A673 (cell line): ENCODE data around the gene SIT1. TPM values are rescaled to one million over a fixed set of nuclear protein-coding genes. Genes with fewer than 3 reads are reported as not detected.

ENCODE experiments used
- BruUV-seq: library from RNA; stranded (reverse); fragments of 400-500 nt; replicated peaks from 2 replicates; lab custom pipeline; 2021; lab: Mats Ljungman, UMichigan
- CTCF ChIA-PET: fragments of 300-600 bp; sonication (Branson Sonifier 250); formaldehyde crosslinking; loops from one replicate; lab custom pipeline; 2022; ENCODE audit warnings: antibody characterized with exemption; lab: Charles Lee
- POLR2A ChIA-PET: fragments of 300-600 bp; sonication (Branson Sonifier 250); formaldehyde crosslinking; loops from one replicate; lab custom pipeline; 2022; ENCODE audit warnings: antibody characterized with exemption; ENCODE audit not compliant: low non-redundant PET; lab: Charles Lee
- DNase-seq: peaks from one replicate; pipeline ENCODE4 v3.0.0-alpha.2; 2015; ENCODE audit warnings: low spot score
- H3K27ac ChIP-seq: fragments of 200-600 bp; sonication (generic); 2 replicates; pipeline ENCODE4 v1.5.1; 2016; ENCODE audit warnings: mixed run types, low read depth, mild to moderate bottlenecking, mixed read lengths, antibody characterized with exemption, low read length; ENCODE audit not compliant: poor library complexity, severe bottlenecking
- H3K27me3 ChIP-seq: fragments of 200-600 bp; sonication (generic); replicated peaks from 2 replicates; pipeline ENCODE4 v1.6.1; 2017; ENCODE audit warnings: mixed run types, low read depth, mild to moderate bottlenecking, mixed read lengths, antibody characterized with exemption, low read length; ENCODE audit not compliant: insufficient read depth, poor library complexity
- H3K36me3 ChIP-seq: fragments of 200-600 bp; sonication (generic); 2 replicates; pipeline ENCODE4 v1.6.1; 2016; ENCODE audit warnings: mixed run types, mild to moderate bottlenecking, mixed read lengths, antibody characterized with exemption, low read length; ENCODE audit not compliant: insufficient read depth, poor library complexity, severe bottlenecking
- H3K4me1 ChIP-seq: fragments of 200-600 bp; sonication (generic); 2 replicates; pipeline ENCODE4 v1.6.1; 2017; ENCODE audit warnings: mixed run types, mild to moderate bottlenecking, mixed read lengths, antibody characterized with exemption, low read length; ENCODE audit not compliant: insufficient read depth, poor library complexity, severe bottlenecking
- H3K4me3 ChIP-seq: fragments of 200-600 bp; sonication (generic); 2 replicates; pipeline ENCODE4 v1.5.1; 2016; ENCODE audit warnings: low read depth, mixed run types, mild to moderate bottlenecking, mixed read lengths, low read length; ENCODE audit not compliant: poor library complexity, severe bottlenecking
- H3K9me3 ChIP-seq: fragments of 200-600 bp; sonication (generic); 2 replicates; pipeline ENCODE4 v1.6.1; 2016; ENCODE audit warnings: mixed run types, low read depth, mild to moderate bottlenecking, mixed read lengths, antibody characterized with exemption, low read length; ENCODE audit not compliant: poor library complexity, severe bottlenecking
- EZH2 ChIP-seq: fragments of 200-600 bp; sonication (generic); IDR thresholded peaks from 2 replicates; pipeline ENCODE4 v1.6.1; 2017; ENCODE audit warnings: borderline replicate concordance, low read depth, mild to moderate bottlenecking, mixed read lengths, antibody characterized with exemption, low read length; ENCODE audit not compliant: poor library complexity, severe bottlenecking
- intact Hi-C: fragments of 100-400 bp; cut with micrococcal nuclease; formaldehyde crosslinking; loops from one replicate; pipeline ENCODE4 v1.10.0; 2022; ENCODE audit not compliant: unreplicated experiment
- total RNA-seq: library from RNA; stranded (reverse); gene quantifications from 2 replicates; pipeline ENCODE4 v1.2.3, GENCODE V29; 2021
- TF ChIP-seq, protein P1 (sequence below): fragments of 300-800, 200-600 bp; sonication (generic); conservative IDR thresholded peaks from 2 replicates; pipeline ENCODE4 v1.5.1; 2017; ENCODE audit warnings: low read depth, mild to moderate bottlenecking, antibody characterized with exemption, low read length, moderate library complexity, mixed read lengths

Gene SIT1
- total RNA-seq, 1 experiment from 2014 or later = not detected

DNA sequence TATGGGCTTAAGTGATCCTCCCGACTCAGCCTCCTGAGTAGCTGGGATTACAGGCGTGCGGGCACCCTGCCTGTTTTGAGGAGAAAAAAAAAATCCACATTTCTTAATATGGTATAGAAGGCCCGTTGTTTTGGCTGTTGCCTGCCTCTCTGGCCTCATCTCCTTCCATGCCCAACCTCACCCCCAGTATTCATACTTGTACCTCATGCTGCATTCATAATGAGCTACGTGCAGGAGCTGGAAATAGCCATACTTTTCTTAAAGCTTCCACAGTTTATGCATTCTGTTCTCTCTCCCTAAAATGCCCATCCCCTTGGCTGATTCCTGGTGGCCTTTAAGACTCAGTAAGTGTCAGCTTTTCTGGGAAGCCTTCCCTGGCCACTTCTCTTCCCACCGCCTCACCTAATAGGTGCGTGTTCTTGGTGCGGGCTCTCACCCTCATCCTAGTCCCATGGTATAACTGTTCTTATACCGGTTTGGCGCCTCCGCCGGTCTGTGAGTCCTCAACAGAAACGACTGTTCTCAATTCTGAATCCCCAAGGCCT is 41.1 kb upstream of the SIT1 start:
- intact Hi-C loops = no loop called here
- H3K27ac ChIP-seq = peak overlapping the region; percentile 92
- H3K36me3 ChIP-seq = peaks cover 4% of the 10 kb centered on the region
- H3K4me1 ChIP-seq = peaks cover 25% of the 10 kb centered on the region
- ChIA-PET POLR2A (interaction anchor here (0.6 kb wide), 1 partner anchor 68 kb away, joined by 7 read pairs; no protein-coding TSS in a partner anchor), CTCF (interaction anchor here (0.6 to 0.7 kb wide), 2 partner anchors 57 to 88 kb away, joined by 3 to 4 read pairs; partner anchors contain the start of genes GBA2 and RGP1)
- TF ChIP-seq EZH2 = no peak
- TF ChIP-seq, protein P1, sequence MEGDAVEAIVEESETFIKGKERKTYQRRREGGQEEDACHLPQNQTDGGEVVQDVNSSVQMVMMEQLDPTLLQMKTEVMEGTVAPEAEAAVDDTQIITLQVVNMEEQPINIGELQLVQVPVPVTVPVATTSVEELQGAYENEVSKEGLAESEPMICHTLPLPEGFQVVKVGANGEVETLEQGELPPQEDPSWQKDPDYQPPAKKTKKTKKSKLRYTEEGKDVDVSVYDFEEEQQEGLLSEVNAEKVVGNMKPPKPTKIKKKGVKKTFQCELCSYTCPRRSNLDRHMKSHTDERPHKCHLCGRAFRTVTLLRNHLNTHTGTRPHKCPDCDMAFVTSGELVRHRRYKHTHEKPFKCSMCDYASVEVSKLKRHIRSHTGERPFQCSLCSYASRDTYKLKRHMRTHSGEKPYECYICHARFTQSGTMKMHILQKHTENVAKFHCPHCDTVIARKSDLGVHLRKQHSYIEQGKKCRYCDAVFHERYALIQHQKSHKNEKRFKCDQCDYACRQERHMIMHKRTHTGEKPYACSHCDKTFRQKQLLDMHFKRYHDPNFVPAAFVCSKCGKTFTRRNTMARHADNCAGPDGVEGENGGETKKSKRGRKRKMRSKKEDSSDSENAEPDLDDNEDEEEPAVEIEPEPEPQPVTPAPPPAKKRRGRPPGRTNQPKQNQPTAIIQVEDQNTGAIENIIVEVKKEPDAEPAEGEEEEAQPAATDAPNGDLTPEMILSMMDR = no peak
- no TSS peak for BruUV-seq
- H3K4me3 ChIP-seq = no peak overlapping the region
- H3K9me3 ChIP-seq = no peaks in the 10 kb centered on the region
- no peak for DNase-seq
- H3K27me3 ChIP-seq = no peaks in the 10 kb centered on the region

DNA sequence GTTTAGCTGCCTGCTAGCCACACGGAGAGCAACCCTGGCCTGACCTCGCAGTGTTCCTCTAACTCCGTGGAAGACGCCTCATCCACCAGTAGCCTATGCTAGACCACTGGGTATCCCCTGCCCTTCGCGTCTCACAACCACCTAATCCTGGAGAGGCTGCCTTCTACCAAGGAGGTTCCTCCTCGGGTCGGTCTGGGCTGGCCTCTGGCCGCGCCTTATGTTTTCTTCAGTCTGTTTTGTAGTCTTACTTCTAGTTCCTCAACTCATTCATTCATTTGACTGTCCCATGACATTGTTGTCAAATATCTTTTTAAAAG is 40.6 kb upstream of the SIT1 start:
- no peaks in the 10 kb centered on the region for H3K27me3 ChIP-seq
- DNase-seq = no peak
- no TSS peak for BruUV-seq
- H3K9me3 ChIP-seq = no peaks in the 10 kb centered on the region
- H3K36me3 ChIP-seq = peaks cover 4% of the 10 kb centered on the region
- TF ChIP-seq, protein P1 = no peak
- TF ChIP-seq EZH2 = no peak
- H3K4me3 ChIP-seq = peak overlapping the region; percentile 77
- H3K4me1 ChIP-seq = peaks cover 25% of the 10 kb centered on the region
- intact Hi-C loops = no loop called here
- ChIA-PET POLR2A (interaction anchor here (0.5 to 0.8 kb wide), 4 partner anchors 78 to 952 kb away, joined by 3 to 7 read pairs (median 4); no protein-coding TSS in a partner anchor), CTCF (interaction anchor here (0.7 kb wide), 1 partner anchor 88 kb away, joined by 4 read pairs; no protein-coding TSS in a partner anchor)
- peak overlapping the region; percentile 92 for H3K27ac ChIP-seq

DNA sequence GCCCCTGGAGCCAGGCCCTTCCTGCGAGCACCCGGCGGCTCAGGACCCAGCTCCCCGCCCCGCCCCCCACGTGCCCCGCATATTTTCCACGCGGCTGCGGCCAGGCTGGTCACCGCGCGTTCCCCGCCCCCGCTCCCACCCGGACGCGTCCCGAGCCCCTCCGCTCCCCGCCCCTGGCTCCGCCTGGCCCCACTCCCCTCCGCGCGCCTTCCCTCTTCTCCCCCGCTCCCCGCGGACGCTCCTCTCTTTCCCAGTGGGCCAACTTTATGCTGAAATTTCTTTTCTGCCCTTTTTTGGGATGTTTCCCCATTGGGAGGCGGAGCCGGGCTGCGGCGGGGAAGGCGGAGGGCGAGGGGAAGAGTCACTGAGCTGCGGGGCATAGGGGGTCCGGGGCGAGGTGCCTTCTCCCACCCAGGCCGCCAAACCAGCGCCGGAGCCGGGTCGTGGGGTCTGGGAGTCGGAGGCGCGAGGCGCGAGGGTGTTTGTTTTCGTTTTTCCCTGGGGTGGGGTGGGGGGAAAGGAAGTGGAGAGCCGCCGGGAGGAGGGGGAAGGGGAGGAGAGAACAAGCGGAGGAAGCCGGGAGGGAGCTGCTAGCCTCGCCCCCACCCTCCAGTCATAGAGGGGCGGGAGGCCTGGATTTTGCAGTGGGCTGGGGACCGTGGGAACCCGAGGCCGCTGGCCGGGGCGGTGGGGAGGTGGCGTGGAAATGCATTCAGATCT is 40.0 kb upstream of the SIT1 start:
- Histone ChIP-seq H3K36me3 (peaks cover 2% of the 10 kb centered on the region), H3K4me1 (peaks cover 25% of the 10 kb centered on the region), H3K4me3 (peak overlapping the region; percentile 77), H3K9me3 (no peaks in the 10 kb centered on the region), H3K27me3 (no peaks in the 10 kb centered on the region), H3K27ac (peak overlapping the region; percentile 92)
- BruUV-seq = no TSS peak
- intact Hi-C loops = no loop called here
- peak; percentile 71 for DNase-seq
- ChIA-PET CTCF (interaction anchor here (0.7 kb wide), 1 partner anchor 30 kb away, joined by 5 read pairs; no protein-coding TSS in a partner anchor), POLR2A (interaction anchor here (0.5 to 0.8 kb wide), 5 partner anchors 15 to 952 kb away, joined by 3 to 7 read pairs (median 4); no protein-coding TSS in a partner anchor)
- TF ChIP-seq EZH2 = no peak
- TF ChIP-seq, protein P1 = no peak
